GM20431 (cell line): ENCODE results near the gene RIMS3.
"Not testable (repeated sequence)": the region's sequence is repeated elsewhere in the genome, so short reads cannot be mapped to it uniquely, and the experiment has no call there.

Experiments
- in situ Hi-C: fragments of 300-500 bp; cut with MseI, MboI; formaldehyde crosslinking; loops from one replicate; pipeline ENCODE4 v1.15.0; 2020; ENCODE audit warnings: low sequenced_read_pairs; ENCODE audit not compliant: unreplicated experiment

RIMS3 gene

DNA sequence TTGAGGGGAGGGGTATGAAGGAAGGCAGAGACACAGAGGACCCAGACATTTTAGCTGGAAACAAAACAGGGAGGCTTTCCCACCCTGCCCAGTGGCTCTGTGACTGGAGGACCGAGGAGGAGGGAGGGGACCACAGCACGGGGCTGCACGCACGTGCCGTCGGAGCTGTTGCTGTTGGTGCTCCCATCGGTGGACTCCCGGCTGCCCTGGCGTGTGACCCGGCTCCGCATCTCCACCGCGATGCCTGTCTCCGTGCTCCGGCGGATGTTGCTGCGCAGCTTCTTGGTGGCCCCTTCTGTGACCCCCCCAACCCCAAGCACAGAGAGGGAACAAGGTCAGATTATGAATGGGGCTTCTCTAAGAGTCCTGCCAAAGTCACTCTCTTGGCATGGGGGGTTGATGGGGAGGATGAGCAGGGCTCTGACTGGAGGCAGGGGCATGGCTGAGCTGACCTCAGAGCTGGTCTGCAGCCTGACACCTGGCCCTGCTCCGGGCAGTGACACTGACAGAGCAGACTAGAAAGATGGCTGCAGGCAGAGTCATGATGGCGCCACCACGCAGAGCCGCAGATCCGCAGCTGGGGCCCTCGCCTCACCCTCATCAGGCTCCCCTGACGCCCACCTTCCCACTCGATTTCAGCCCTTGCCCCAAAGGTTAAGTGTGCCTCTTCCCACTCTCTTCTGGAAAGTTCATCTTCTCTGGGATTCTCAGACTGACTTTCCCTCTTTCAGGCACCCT, 29.6 kb downstream of the RIMS3 start:
- in situ Hi-C loops: no loop called here

DNA sequence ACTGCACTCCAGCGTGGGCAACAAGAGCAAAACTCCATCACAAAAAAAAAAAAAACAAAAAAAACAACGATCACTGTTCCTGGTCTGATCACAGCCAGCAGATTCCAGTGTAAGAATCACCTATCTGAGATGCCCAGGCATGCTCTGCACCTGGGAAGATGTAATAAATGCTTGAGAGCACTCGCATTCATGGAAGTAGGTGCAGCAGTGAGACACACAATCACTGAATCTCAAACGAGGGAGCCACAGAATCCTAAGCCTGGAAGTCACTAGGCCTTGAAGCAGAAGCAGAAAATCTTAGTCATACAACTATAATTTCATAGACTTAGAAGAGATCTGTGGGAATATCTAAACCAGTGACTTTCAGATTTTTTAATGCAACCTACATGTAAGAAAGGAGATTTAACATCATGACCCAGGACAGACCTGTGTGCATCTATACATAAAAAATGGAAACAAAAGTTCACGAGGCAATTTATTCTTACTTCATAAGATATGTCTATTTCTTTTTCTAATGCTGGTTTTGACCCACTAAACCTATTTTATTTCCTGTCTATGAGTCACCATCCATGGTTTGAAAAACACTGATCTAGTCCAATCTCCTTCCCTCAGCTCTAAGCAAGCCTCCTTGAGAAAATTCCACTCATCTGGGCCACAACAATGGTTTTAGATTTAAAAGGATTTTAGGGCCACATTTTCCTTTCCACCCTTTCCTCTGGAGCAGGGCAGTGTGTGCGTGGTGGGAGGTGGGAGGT, 30.4 kb downstream of the RIMS3 start:
- in situ Hi-C loops: no loop called here

DNA sequence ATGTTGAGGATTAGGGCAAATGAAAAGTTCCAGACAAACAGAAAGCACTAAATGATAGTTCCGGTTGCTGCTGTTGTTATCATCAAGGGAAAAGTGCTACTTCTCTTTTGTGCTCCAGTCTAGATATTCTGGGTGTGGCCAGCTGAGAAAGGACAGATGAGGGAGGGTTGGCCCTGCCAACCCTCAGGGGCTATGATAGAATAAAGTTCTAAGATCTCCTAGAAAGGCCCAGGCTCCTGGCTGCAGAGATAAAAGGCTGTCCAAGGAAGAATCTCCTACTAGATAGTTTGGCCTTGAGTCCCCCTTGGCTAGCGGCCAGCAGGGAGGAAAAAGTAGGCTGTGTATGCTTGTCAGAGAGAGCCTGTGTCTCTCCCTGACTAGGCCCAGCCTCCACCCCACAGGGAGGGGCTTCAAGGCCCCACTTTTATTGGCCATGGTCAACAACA, 31.5 kb downstream of the RIMS3 start:
- in situ Hi-C loops: no loop called here

DNA sequence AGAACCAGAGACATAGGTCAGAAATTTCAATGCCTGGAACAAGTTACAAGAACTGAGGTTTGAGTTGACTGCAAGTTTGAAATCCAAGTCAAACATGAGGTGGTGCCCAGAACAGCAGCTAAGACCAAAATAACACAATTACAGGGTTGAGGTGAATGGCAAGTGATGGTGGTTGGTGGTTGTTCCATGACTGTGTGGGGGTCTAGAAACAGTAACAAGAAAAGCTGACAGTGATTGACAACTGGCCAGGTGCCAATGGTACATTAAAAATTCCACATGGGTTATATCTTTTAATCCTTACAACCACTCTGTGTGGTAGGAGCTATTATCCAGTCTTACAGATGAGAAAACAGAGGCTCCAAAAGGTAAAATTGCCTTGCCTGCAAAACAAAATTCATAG, 32.0 kb downstream of the RIMS3 start:
- in situ Hi-C loops: no loop called here

DNA sequence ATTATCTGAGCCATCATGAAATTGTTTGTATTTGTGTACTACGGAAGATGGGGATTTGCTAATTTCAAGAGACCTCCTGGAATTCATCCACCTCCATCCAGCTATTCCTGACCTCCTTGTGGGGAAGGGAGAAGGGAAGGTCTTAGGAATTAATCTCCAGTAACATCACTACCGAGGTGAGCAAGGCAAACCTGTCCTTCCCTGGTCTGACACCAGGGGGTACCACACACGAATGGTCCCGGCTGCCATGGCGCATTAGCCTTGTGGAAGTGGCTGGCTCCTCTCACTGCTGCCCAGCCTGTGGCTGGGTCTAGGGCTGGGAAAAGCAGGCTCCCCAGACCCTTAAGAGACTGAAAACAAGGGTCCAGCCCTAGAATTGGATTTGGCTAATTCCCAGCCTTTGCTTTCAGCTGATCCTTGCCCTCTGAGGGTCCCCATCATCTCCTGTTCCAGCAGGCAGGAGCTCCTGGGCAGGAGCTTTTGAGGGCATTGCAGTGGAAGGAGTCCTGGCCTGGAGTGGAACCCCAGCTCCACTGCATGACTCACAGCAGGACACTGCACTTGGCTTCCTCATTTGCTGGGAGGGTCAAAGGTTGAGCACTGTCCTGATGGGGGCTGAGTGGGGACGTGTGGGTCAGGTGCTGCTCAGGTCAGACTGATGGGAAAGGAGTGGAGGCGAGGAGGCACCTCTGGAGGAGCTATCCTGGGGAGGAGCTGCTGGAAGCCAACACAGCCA, 34.8 kb downstream of the RIMS3 start:
- in situ Hi-C loops: no loop called here

DNA sequence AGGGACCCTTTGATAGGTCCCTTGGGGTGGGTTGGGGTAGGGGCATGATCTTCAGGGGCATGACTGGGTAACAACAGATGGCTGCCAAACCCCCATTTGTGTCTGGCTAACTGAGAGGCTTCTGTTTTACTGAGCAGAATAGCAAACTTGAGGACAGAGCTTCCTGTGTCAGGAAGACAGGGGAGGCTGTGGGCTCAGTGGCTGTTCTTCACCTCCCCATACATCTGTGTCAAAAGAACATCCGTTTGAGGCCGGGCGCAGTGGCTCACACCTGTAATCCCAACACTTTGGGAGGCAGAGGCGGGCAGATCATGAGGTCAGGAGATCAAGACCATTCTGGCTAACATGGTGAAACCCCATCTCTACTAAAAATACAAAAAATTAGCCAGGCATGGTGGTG, 35.9 kb downstream of the RIMS3 start:
- in situ Hi-C loops: not testable (repeated sequence)

DNA sequence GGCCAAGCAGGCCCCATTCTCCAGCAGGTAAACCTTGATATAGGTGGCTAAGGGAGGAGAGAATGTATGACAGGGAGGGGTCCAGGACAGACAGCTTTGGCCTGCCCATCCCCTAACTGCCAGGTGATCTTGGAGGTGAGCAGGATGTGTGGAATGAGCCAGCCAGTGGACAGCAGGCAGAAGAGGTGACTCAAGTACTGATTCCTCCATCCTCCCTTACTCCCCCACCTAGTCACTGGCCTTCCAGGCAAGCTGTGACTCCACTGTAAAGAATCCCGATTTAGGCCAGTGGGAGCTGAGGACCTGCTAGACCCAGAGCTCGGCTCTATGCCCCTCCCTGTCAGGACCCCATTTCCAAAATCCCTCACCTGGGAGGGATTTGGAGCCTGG, 36.6 kb downstream of the RIMS3 start:
- in situ Hi-C loops: no loop called here

DNA sequence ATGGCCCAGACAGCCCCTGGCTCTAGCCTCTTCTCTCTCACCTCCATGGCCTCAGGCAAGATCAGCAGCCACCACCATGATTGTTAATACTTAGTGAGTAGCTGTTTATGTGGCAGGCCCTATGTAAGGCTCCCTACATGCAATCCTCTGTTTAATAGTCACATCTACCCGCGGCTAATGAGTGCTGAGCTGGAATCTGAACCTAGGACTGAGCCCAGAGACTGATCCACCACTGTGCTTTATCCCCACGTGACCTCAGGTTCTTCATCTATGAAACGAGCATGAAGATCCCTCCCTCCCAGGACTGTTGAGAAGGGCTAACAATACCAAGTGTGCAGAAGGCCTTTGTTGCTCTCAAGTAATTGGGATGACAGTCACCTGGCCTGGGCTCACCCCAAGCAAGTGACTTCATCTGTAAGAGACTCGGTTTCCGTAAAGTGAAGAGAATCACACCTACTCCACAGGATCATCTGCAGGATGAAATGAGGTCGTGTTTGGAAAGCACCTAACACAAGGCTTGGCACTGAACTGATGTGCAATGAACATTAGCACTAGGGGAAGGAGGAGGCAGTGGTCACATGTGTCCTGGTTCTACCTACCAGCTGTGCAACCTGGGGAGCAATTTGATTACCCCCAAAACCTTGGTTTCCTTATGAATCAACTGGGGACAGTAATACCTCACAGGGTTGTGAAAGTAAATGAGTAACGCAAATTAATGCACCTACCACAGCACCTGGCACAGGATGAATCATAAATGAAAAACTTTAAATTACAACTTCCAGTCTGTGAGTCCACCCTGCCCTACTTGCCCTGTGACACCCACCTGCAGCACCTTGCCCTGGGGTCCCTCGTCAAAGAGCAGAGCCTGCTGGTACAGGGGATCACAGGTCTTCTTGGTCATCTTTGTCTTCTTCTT, 37.2 kb downstream of the RIMS3 start:
- in situ Hi-C loops: no loop called here

DNA sequence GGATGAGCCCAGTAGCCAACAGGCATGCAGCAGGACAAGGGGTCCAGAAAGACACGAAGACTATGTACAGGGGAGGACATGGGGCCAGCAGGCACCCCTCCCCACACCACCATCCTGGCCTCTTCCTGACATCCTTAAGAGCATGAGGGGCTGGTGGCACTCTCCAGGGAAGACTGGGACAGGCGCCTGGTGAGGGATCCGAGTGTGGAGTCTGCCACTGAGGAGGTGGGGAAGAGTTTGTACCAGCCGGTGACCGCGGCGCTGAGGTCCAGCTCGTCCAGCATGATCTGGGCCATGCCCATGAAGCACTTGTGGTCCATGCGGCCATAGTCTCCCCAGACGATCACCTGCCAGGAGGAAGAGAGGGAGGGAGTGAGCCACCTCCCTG, 39.1 kb downstream of the RIMS3 start:
- in situ Hi-C loops: no loop called here

DNA sequence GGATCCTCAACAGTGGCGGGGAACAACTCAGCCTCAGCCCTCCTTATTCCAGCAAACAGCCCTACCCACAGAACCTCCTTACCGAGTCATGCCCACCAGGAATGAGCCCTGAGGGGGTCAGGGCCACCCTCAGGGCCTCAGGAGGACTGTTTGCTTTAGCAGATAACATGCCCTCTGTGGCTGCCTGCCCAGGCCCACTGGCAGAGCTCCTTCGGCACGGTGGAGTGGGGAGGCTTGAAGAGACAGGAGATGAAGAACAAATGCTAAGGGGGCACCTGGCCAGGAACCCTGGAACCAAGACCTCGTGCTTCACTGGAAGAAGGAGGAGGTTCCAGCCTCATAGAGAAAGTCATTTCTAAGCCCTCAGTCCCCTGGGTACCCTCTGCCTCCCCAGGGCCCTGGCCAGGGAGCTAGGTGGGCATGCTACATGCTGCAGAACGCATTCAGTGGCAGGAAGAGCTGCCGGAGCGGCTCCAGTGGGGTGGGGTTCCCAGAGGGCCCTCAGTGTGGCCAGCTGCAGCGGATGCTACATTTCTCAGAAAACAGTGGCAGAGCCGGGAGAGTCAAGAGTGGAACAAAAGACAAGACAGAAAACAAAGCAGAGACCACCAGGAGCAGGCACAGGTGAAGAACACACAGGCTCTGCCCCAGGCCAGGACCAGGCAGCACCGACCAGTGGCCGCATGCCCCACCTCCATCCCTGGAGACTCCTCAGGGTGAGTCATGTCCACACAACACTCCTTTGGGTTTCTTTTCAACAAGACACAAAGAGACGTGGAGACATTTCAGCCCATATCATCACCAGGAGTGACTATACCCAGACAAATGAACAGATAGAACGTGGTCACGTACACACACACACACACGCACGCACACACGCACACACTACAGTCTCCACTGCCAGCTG, 39.8 kb downstream of the RIMS3 start:
- in situ Hi-C loops: no loop called here

DNA sequence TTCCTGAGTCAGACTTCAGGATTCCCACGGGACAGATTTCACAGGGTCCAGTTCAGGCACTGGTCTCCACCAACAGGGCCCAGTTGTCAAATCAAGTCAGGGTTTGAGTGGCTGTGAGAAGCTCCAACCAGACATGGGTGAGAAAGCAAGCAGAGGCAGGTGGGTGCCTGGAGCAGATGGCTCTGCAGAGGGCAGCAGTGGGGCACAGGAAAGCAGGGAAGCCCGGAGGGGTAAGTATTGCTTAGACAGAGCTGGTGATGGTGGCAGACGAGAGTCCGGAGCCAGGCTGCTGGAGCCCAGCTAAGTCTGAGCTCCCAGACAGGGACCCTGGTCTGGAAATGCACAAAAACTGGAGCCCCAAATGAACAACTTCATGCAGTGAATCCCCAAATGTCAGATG, 40.4 kb downstream of the RIMS3 start:
- in situ Hi-C loops: no loop called here

DNA sequence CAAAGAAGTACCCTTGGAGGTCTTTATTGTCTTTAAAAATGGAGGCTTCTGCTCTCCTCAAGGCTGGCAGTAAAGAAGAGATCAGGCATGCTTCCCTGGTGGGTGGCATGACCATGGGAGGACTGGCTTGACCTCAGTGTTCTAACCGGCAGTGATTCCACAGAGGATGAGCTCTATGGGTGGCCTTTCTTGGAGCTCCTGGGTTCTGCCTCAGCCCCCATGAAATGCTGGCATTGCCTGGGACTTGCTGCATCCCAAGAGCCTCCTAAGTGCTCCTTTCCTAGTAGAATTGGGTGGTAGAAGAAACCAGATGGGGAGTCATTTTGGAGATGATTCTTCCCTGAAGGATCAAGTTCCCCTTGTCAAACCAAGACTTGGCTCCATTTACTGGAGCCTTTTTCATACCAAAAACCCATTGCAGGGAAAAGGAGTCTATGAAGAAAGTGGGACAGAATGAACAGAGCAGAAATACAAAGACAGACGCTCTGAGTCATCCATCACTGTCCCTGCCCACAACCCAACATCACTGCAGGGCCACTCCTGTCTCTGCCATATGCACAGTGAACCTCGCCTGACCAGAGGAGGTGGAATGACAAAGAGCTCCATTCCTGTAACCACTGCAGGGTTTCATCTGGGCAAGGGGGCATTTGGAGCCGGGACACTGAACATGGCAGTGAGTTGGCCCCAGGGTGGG, 42.4 kb downstream of the RIMS3 start:
- in situ Hi-C loops: loop anchor here (25.0 kb wide), 1 partner anchor 339 kb away; no protein-coding TSS in a partner anchor

DNA sequence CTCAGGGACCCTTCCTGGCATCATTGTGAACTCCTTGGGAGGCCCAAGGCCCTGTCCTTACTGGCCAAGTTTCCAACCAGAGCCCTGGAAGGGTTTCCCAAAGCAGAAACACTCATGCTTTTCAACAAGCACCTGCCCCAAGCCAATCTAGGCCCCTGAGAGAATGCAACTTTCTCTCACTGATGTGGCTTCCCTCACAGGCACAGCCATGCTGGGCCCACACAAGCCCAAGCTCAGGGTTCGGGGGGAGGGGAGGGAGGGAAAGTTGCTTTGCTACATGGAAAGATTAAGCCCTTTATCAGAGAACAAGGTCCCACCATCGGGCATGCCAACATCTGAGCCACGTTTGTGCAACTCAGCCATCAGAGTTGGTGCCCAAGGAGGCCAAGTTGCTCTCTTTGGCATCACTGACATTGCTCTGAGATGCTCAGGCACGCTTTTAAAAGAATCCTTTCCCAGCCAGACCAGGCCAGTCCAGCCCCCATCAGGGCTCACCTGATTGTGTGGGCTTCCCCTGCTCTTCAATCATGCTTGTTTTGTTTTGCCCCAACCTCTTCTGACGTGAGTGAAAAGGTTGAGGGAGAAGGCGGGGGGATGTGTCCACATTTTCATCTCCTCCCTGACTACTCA, 43.5 kb downstream of the RIMS3 start:
- in situ Hi-C loops: loop anchor here (25.0 kb wide), 1 partner anchor 340 kb away; no protein-coding TSS in a partner anchor

DNA sequence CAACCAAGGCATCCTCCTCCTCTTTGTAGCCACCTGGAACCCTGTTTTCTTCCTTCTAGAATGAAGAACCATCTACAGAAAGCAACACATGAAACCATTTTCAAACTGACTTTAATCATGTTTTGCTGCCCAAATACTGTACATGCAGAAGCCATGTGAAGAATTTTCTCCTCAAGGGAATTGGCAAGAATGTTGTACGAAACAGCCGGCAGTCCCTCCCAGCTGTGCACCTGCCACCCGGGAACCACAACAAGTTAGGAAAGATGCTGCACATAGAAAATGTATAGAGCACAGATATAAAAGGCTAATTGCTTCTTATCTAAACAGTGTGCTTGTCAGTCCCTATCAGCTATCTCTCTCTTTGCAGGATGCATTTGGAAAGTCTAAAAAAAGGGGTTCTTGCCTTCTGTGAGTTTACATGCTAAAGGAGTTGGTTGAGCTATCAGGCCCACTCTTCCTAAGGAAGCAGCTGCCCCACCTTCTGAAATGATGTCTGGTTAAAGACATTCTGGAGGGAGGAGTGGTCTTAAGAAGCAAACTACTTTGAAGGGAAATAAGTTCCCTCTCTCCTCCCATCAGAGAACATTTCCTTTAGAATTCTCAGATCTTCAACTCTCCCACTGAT, 44.8 kb downstream of the RIMS3 start:
- in situ Hi-C loops: loop anchor here (25.0 kb wide), 1 partner anchor 342 kb away; no protein-coding TSS in a partner anchor

DNA sequence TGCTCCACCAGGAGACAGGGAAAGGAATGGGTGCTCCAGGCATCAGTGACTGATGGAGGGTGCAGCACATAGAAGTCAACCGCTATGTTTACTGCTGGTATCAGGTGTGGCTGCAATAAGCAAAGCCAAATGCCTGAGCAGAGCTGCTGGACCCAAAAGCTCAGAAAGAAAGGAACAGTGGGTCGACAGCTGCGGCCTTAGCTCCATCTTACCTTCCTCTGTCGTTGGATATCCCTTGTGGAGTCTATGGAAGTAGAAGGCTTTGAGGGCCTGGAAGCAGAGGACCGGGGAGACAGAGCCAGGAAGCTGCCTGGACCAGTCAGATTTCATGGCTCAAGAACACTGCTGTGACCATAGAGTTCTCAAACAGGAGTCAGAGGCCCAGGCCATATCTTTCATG, 45.3 kb downstream of the RIMS3 start:
- in situ Hi-C loops: loop anchor here (25.0 kb wide), 1 partner anchor 342 kb away; no protein-coding TSS in a partner anchor

DNA sequence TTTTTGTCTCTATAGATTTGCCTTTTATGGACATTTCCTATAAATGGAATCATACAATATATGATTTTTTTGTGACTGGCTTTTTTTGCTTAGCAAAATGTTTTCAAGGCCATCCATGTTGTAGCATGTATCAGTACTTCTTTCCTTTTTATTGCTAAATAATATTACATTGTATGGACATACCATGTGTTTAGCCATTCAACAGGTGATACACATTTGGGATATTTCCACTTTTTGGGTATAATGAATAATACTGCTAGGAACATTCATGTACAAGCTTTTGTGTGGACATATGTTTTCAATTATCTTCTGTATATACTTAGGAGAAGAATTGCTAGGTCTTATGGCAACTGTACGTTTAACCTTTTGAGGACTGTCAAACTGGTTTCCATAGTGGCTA, 47.4 kb downstream of the RIMS3 start:
- in situ Hi-C loops: loop anchor here (10.0 to 25.0 kb wide), 2 partner anchors 227 to 344 kb away; no protein-coding TSS in a partner anchor

DNA sequence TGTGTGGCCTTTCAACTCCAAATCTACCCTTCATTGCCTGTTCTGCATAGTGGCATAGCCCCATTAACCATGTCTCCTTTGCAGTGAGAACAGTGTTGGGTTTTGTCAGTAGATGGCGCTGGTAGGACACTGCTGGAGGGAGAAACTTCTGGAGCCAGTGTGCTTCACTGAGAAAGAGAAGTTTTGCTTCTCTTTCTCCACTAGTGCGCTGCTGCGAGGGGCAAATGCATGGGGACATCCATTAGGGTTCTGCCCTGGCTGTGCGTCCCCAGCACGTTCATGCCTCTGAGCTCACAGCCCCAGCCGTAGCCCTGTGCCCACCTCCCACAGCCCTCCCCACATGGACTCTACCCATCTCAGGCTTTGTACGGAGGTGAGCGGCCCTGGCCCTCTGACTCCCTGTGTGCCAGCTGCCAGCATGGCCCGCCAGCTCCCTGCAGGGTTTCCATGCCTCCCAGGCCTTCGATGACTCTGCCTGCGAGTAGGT, 53.1 kb downstream of the RIMS3 start:
- in situ Hi-C loops: loop anchor here (10.0 to 25.0 kb wide), 2 partner anchors 232 to 350 kb away; no protein-coding TSS in a partner anchor
